Measurements from ENCODE around the gene CCDC93.
"Not testable (repeated sequence)": the region's sequence is repeated elsewhere in the genome, so short reads cannot be mapped to it uniquely, and the experiment has no call there.

The CCDC93 gene

GRCh38 chr2:117952228-117952627 is 61.6 kb downstream of the CCDC93 start:
- no peak for DNase-seq

- no peak for DNase-seq
Observed at GRCh38 chr2:117949806-117950205, 64.1 kb downstream of the CCDC93 start.

- DNase-seq, result peak in 1 of 2 experiments; percentile 2
Observed at GRCh38 chr2:117948615-117949014, 65.3 kb downstream of the CCDC93 start.

DNA sequence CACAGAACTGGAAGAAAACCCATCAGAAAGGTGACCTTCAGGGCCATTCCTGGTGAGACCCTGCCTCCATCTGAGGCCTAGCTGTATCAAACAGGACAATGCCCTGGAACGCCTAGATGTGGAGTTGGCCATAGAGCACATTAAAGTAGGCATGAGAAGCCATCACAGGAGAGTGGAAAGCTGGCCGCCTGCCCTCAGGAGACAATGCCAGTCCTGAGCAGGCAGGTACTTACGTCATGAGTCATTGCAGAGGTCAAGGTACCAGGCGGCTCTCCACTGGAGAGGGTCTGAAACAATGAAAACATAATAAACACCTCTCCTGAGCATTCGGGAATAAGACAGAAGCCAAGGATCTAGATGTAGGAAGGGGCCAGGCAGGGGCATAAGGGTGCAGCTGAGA is 68.6 kb downstream of the CCDC93 start:
- DNase-seq, result no peak

GRCh38 chr2:117944816-117945215 is 69.1 kb downstream of the CCDC93 start:
- DNase-seq, result no peak

DNA sequence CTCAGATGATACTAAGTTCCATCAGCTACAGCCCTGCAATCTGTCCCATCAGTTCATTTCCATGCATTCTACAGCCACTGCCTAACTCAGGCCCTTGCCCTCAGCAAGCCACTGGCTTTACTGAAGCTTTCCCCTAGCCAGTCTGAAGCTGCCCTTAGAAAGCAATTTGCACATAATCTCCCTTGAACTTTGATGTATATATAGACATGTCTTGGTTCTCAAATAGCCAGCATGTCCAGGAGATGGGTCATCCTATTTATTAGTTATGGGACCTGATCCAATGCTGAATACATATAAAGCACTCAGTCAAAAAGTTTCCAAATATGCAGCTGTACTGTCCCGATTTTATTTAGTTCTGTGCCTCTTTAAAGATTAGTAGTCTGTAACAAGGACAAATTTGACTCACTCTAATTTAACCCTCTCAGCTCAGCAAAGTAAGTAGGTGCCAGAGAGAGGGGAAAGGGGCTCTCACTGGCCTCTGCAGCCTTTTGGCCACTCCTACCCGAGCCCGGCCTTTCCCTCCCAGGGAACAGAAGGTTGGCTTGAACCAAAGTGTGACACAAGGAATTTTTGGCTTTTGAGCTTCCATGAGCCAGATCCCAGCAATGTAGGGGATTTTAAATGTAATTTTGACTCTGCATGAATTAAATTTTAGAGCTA is 70.7 kb downstream of the CCDC93 start:
- DNase-seq, result no peak

- no peak for DNase-seq
Observed at GRCh38 chr2:117942551-117942950, 71.3 kb downstream of the CCDC93 start.

- DNase-seq, result no peak
Observed at GRCh38 chr2:117941693-117942092, 72.2 kb downstream of the CCDC93 start.

- DNase-seq, result no peak
Observed at GRCh38 chr2:117940436-117940835, 73.4 kb downstream of the CCDC93 start.

DNA sequence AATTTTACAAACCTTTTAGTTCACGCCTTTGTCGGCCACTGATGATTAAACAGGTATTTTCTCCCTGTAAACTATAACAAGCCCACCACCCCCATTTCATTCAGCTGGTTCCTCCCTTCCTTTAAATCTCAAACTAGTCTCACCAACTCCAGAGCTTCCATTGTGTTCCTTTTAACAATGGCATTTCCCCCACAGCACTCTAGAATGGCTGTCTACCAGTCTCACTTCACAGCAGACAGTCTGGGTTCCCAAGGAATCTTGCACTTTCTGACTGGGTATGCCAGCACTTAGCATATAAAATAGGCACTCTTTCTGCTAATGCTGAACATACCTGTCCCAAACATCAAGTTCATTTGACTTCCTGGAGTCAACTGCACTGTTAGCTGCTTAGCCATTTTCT is 75.3 kb downstream of the CCDC93 start:
- no peak for DNase-seq

- DNase-seq, result no peak
Observed at GRCh38 chr2:117936871-117937428, 76.9 kb downstream of the CCDC93 start.

GRCh38 chr2:117935954-117936353 is 77.9 kb downstream of the CCDC93 start:
- DNase-seq, result no peak

DNA sequence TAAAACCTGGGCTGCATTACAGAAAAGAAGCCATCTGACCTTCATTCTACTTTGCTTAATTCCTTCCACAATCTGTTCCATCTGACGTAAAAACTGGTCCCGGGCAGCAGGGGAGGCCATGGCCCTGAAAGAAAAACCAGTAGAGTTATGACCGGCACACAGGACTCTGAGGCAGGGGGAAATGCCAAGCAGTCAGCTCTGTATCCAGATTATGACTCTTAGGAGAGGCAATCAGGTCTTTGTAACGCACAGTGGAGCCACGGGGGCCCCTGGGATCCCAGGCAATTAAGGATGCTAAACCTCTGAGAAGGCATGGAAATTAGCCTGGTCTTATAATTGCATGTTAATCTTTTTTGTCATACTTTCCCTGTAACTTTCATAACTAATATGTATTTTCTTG is 78.4 kb downstream of the CCDC93 start:
- no peak for DNase-seq

DNA sequence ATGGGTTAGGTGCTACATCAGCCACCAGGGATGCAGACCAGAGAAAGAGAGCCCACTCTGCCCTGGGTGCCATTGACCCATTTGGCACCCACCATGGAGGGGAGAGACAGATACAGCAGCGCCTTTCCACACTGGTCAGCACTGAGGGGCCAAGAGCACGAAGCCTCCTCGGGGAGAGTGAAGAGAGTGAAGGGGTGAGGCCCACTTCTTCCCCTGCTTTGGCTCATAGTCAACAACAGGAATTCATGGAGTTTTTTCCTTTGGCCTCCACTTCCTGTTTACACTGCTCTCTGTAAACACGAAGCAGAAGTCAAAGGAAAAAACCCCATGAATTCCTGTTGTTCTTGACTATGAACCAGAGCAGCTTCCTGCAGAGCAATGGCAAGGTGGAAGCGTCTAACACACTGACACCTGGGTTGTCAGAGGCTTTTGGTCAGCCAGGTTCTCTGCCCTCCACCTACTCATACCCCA is 80.0 kb downstream of the CCDC93 start:
- no peak for DNase-seq

GRCh38 chr2:117931978-117932377 is 81.9 kb downstream of the CCDC93 start:
- DNase-seq, result no peak

DNA sequence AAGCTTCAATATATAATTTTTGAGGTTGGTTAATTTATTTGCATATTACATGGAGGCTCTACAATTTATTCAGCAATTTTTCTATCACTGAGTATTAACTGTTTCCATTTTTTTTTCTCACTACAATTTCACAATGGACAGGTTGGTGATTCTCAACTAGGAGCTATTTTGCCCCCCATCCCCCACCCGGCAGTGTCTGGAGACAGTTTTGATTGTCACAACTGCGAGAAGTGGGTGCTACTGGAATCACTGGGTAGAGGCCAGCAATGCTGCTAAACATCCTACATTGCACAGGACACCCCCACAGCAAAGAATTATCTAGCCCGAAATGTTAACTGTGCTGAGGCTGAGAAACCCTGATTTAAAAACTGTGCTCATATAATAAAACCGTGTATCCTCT is 82.6 kb downstream of the CCDC93 start:
- DNase-seq, result no peak

DNA sequence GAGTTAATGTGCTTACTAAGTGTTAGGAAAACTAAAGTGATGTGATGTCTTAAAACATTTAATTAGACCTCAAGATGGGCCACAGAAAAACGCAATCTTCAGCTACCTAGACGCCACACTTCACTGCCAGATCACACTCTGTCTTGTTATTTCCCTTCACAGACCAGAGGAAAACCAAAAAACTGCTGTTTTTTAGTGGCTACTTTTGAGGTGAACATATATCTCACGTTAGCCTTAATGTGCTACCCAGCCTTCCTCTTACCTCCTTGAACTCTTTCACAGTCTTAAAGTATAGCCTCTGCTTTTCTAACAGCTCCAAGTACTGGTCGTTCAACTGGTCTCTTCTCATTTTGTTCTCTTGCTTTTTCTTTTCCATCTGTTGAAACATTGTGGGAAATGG is 83.1 kb downstream of the CCDC93 start:
- DNase-seq, result no peak

DNA sequence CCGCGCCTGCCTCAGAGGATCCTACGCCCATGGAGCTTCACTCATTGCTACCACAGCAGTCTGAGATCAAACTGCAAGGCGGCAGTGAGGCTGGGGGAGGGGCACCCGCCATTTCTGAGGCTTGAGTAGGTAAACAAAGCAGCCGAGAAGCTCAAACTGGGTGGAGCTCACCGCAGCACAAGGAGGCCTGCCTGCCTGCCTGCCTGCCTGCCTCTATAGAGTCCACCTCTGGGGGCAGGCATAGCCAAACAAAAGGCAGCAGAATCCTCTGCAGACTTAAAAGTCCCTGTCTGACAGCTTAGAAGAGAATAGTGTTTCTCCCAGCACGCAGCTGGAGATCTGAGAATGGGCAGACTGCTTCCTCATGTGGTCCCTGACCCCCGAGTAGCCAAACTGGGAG is 90.4 kb downstream of the CCDC93 start:
- not testable (repeated sequence) for DNase-seq

- no peak for DNase-seq
Observed at GRCh38 chr2:117921520-117921919, 92.3 kb downstream of the CCDC93 start.

DNA sequence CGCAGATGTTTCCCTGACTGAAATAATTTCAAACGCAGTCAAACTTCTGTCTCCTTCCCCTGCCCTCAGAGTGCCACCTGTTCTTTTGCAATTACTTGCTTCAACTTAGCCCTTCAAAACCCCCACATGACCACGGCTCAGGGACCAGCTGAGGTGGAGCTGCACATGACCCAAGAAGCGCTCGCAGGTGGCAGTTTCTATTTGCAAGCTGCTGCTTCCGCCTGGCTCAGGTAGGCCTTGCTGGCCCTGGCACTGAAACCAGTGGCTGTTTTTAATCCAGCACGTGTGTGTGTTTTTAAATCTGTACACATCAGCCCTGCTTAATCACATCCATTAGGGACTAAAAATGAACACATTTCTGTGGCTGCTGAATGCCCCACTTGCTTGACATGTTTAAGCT is 95.3 kb downstream of the CCDC93 start:
- peak; percentile 10 to 43 for DNase-seq

DNA sequence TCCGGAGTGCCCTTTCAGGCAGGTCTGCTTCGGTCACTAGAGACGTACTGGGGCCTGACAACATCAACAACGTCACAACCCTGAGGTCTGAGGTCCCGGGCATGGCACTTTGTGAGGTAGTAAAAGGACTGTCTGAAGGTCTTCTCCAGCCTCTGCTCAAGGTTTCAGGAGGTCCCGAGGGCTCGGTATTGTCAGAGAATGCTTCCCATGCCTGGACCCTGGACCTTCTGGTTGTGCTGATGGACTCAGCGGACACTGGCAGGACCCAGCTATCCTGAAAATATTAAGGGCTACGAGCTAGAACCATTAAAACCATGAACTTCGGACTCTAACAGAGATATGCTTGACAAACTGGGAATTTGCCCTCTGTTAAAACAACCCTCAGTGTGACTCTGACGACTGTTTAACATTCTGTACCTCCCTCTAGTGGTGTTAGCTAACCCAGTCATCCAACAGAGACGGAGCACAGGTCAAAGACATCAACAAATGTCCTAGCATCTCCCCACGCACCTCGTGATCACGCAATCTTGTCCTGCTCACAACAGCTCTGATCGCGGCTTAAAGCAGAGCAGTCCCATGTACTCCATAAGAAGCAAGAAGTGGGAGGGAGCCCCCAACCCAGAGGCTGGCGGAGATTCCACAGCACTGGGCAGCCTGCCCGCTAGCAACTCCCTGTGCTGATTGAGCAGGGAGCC is 96.5 kb downstream of the CCDC93 start:
- no peak for DNase-seq

DNA sequence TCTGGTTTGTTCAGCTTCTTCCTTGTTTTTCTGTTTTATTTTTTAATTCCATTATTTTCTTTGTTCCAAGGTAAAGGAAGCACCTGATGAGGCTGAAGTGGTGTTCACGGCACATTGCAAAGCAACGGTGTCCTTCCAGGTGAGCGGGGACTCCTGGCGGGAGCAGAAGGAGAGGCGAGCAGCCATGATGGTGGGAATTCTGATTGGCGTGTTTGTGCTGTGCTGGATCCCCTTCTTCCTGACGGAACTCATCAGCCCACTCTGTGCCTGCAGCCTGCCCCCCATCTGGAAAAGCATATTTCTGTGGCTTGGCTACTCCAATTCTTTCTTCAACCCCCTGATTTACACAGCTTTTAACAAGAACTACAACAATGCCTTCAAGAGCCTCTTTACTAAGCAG is 110.9 kb downstream of the CCDC93 start:
- DNase-seq, result no peak

- DNase-seq, result no peak
Observed at GRCh38 chr2:117888897-117889296, 125.0 kb downstream of the CCDC93 start.

- no peak for DNase-seq
Observed at GRCh38 chr2:117885308-117885707, 128.6 kb downstream of the CCDC93 start.

All from NCI-H524 (cell line).